ENCODE measurements around the gene HS3ST5.

DNA sequence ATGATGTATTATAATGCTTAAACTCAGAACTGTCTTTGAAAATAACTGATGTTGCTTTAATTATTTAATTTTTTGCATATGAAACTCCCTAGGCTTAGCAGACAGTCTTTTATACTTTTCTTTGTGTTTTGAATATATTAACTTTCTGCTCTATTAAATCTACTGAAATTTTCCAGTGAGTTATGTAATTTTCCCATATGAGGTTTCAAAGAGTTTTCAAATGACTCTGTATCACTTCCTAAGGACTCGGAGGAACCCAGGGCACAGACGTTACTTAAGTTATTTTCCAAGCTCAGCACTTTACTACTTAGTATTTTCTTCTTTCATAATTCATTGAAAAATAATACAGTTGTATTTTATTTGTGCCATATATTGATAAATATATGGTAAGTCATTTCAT is 122.6 kb downstream of the HS3ST5 start:
- TF ChIP-seq, protein P1, sequence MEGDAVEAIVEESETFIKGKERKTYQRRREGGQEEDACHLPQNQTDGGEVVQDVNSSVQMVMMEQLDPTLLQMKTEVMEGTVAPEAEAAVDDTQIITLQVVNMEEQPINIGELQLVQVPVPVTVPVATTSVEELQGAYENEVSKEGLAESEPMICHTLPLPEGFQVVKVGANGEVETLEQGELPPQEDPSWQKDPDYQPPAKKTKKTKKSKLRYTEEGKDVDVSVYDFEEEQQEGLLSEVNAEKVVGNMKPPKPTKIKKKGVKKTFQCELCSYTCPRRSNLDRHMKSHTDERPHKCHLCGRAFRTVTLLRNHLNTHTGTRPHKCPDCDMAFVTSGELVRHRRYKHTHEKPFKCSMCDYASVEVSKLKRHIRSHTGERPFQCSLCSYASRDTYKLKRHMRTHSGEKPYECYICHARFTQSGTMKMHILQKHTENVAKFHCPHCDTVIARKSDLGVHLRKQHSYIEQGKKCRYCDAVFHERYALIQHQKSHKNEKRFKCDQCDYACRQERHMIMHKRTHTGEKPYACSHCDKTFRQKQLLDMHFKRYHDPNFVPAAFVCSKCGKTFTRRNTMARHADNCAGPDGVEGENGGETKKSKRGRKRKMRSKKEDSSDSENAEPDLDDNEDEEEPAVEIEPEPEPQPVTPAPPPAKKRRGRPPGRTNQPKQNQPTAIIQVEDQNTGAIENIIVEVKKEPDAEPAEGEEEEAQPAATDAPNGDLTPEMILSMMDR (IDR thresholded peaks at IDR 0.05; ENCODE audit: extremely low read depth in 1 of 2, insufficient read depth in 1 of 2, low read depth in 1 of 2, low read length in 2 of 2) = no peak
- TF ChIP-seq POLR2AphosphoS5 (IDR thresholded peaks at IDR 0.05; ENCODE audit: insufficient read depth, low read depth, low read length) (no peak), EZH2 (IDR thresholded peaks at IDR 0.05; ENCODE audit: borderline replicate concordance, low read depth, low read length, severe bottlenecking) (no peak), POLR2A (IDR thresholded peaks at IDR 0.05; ENCODE audit: low read depth, low read length) (no peak), FOS (IDR thresholded peaks at IDR 0.05; ENCODE audit: borderline replicate concordance, insufficient read depth, low read length) (no peak), MYC (IDR thresholded peaks at IDR 0.05; ENCODE audit: low read depth, low read length) (no peak), JUN (IDR thresholded peaks at IDR 0.05; ENCODE audit: borderline replicate concordance, insufficient read depth, insufficient read length, low read depth) (no peak)
- TF ChIP-seq, protein P2, sequence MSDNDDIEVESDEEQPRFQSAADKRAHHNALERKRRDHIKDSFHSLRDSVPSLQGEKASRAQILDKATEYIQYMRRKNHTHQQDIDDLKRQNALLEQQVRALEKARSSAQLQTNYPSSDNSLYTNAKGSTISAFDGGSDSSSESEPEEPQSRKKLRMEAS (IDR thresholded peaks at IDR 0.05; ENCODE audit: insufficient read depth, insufficient read length) = no peak
